Loucy (cell line): Measurements from ENCODE around the gene CACNA2D3.

Source experiments
- EZH2phosphoT487 ChIP-seq: fragments of 200-600 bp; IDR thresholded peaks from 2 replicates; pipeline ENCODE4 v1.6.1; 2018; ENCODE audit warnings: antibody characterized with exemption, mild to moderate bottlenecking, moderate library complexity, borderline replicate concordance
- TF ChIP-seq, protein P1 (sequence below): fragments of 200-600 bp; sonication (generic); conservative IDR thresholded peaks from 2 replicates; pipeline ENCODE4 v1.5.1; 2014; ENCODE audit warnings: mild to moderate bottlenecking, antibody characterized with exemption, low read length

DNA sequence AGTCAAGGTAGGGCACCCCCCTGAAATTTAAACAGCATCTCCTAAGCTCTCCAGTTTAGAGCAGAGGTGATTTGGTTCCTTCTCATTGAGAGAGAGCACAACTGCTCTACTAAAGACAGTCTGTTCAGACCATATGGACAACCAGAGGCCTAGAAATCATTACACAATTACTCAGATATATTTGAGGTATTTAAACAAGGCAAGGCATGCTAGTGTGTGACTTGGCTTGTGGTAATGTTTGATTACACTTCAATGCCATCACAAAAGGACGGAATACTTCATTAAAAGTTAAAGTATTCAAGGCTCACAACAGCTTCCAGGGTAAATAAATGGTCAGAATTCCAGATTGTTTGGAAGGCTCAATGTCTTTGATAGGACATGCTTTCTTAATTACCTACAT is 695.3 kb downstream of the CACNA2D3 start:
- TF ChIP-seq, protein P1, sequence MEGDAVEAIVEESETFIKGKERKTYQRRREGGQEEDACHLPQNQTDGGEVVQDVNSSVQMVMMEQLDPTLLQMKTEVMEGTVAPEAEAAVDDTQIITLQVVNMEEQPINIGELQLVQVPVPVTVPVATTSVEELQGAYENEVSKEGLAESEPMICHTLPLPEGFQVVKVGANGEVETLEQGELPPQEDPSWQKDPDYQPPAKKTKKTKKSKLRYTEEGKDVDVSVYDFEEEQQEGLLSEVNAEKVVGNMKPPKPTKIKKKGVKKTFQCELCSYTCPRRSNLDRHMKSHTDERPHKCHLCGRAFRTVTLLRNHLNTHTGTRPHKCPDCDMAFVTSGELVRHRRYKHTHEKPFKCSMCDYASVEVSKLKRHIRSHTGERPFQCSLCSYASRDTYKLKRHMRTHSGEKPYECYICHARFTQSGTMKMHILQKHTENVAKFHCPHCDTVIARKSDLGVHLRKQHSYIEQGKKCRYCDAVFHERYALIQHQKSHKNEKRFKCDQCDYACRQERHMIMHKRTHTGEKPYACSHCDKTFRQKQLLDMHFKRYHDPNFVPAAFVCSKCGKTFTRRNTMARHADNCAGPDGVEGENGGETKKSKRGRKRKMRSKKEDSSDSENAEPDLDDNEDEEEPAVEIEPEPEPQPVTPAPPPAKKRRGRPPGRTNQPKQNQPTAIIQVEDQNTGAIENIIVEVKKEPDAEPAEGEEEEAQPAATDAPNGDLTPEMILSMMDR = no peak
- no peak for TF ChIP-seq EZH2phosphoT487
